Thyroid gland (tissue), 4 donors: ENCODE measurements around the gene LYSMD3.

Experiments used
- CTCF ChIP-seq, 6 experiments: fragments of 200-600 bp in 3 of 6; fragments of 450-650 bp in 3 of 6; sonication (generic) in 3 of 6; IDR thresholded peaks; one replicate each; pipeline ENCODE4 v1.5.1; 2016 to 2019; ENCODE audit warnings: antibody characterized with exemption in 6 of 6, mild to moderate bottlenecking in 2 of 6, inconsistent platforms in 1 of 6, moderate library complexity in 1 of 6
- POLR2A ChIP-seq, 2 donors: fragments of 450-650 bp; IDR thresholded peaks; one replicate each; pipeline ENCODE4 v1.6.1; 2017; ENCODE audit warnings: antibody characterized with exemption in 2 of 2, mild to moderate bottlenecking in 2 of 2, moderate library complexity in 1 of 2

DNA sequence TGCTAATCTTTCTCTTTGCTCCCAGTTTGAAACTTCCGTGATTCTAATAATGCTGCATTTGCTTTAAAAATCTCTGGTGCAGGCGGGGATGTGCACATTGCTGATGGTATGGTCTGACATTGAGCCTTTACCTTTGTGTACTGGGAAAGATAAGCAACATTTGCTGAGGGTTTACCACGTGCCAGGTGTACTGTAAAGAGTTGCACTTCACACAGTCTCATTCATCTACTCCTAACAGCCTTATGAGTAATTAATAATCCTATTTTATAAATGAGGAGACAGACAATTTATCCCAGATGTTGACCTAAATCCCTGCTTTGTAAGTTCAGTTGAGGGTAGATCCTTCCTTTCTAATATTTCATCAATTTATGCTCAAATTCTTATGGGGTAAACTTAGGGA is 28.5 kb upstream of the LYSMD3 start:
- no peak for TF ChIP-seq CTCF (IDR thresholded peaks at IDR 0.05)
- TF ChIP-seq POLR2A (IDR thresholded peaks at IDR 0.05): no peak
